ENCODE data around the gene FBXO44. TPM values are rescaled to one million over a fixed set of nuclear protein-coding genes. Genes with fewer than 3 reads are reported as not detected.

FBXO44 gene, protein sequence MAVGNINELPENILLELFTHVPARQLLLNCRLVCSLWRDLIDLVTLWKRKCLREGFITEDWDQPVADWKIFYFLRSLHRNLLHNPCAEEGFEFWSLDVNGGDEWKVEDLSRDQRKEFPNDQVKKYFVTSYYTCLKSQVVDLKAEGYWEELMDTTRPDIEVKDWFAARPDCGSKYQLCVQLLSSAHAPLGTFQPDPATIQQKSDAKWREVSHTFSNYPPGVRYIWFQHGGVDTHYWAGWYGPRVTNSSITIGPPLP
- 7.5 and 17.2 TPM in 2 replicates for total RNA-seq

DNA sequence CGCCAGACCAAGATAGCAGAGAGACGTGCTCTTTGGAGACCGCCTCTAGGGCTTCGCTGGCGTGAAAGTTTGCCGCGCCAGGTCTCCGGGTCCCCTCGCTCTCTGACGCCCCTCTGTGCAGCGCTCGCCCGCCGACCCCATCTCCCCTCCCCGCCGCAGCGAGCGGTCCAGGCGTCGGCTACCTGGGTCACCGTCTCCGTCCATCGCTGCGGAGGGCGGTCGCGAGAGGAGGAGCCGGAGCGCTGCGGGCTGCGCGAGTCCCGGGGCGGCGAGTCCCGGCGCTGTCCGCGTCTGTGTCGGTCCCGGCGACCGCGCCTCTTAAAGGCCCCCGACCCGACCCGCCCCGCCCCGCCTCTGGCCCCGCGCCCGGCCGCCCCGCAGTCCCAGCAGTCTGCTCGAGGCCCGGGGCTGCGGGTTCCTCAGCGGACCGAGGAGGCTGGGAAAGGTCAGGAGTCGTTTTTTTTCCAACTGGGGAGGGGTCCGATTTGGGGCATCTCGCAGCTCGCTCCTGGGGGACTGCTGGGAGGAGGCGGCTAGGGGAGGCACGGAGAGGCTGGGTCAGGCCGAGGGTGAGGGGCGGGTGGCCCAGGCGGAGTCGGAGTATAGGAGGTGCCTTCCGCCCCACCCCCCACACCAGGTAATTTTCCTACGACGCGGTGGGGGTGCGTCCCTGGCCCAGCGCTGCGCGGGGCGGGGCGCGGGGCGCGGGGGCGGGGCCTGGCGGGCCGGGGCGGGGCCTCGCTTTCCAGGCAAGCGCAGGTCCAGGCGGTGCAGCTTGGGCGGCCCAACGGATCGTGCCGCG, at the start of gene FBXO44, which contains the start of gene FBXO2:
Gene FBXO44, plus strand, starts transcription at position 741 of the 802 bp plus-strand sequence. CDS start 959 bp downstream, outside the sequence.
Gene FBXO2, minus strand, starts transcription at position 293 of the 802 bp plus-strand sequence. Its CDS starts 89 bp downstream, at position 204.

DNA sequence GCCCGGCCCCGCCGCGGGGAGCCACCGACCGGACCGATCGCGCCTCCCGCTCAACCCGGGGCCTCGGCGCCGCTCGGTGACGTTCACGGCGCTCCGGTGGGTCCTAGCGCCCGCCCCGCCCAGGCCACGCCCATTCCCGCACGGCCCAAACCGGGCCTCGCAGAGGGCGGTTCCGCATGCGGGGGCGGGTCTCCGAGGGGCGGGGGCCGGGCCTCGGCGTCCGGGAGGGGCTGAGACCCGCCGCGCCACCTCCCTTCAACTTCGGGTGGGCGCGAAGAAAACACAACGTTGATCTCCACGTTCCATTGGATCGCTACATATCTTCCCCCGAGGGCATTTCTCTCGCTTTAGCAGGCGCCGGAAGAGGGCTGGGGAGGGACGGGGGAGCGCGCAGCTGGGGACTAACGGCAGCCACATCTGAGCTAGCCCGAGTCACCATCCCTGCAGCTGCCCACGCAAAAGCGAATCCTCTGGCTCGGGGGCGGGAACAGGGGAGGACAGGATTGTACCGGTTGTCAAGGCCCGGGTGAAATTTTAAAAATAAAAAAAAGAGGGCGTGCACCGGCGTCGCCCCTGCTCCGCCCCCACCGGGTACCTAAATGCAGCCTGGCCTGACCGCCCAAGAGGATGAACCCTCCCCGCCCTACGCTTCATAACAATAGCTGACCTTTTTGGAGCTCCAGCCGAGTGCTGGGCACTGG, 26.5 kb downstream of the FBXO44 start, which contains the start of gene MAD2L2:
Gene MAD2L2, minus strand, starts transcription at position 78 of the 701 bp plus-strand sequence. CDS start 547 bp downstream, outside the sequence.

DNA sequence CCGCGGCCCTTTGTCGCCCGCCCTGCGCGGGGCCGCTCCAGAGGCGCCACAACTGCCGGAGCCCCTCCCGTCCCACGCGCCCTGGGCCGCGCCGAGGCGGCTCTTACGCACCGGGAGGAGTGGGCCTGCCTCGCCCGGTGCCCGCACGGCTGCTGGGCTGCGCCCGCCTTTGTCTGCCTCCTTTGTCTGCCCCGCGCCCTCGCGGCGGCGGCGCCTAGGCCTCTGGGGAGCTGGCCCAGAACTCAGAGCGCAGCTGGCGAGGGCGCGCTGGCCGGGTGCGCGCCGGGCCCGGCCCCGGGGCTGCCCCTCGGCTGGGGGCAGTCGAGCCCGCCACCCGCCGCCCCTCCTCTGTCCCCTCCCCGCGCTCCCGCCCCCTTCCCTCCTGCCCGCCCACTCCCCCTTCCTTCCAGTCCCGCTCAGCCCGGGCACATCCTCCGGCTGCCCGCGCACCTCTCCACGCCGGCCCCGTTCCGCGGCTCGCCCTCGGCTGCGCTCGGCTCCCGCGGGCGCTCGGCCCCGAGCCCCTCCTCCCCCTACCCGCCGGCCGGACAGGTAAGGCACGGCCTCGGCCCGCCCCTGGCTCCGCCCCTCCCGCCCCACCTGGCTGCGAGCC, 36.7 kb downstream of the FBXO44 start, which contains the start of gene DRAXIN:
Gene DRAXIN, plus strand, starts transcription at position 409 of the 613 bp plus-strand sequence. CDS start 14,549 bp downstream, outside the sequence.

Other genes starting within 250 kb of the FBXO44 start
- 2.0 TPM in 1 of 2 replicates, not detected in the other for gene DISP3, start 175.7 kb upstream of the FBXO44 start, total RNA-seq
- gene FBXO2, start 448 bp upstream of the FBXO44 start, total RNA-seq, result 27.0 and 65.7 TPM in 2 replicates
- gene FBXO6, start 9.3 kb downstream of the FBXO44 start, total RNA-seq, result 11.0 and 16.4 TPM in 2 replicates
- 36.7 and 58.8 TPM in 2 replicates for gene MAD2L2, start 26.3 kb downstream of the FBXO44 start, total RNA-seq
- gene DRAXIN, start 36.8 kb downstream of the FBXO44 start, total RNA-seq, result under 0.01 TPM in 2 replicates
- 55.7 and 72.8 TPM in 2 replicates for gene AGTRAP, start 81.3 kb downstream of the FBXO44 start, total RNA-seq
- gene C1orf167, start 107.3 kb downstream of the FBXO44 start, total RNA-seq, result 0.07 TPM in 1 of 2 replicates, not detected in the other
- gene MTHFR, start 151.1 kb downstream of the FBXO44 start, total RNA-seq, result 18.8 and 25.1 TPM in 2 replicates
- 5.5 and 7.4 TPM in 2 replicates for gene CLCN6, start 151.3 kb downstream of the FBXO44 start, total RNA-seq
- gene NPPA, start 192.9 kb downstream of the FBXO44 start, total RNA-seq, result not detected in 2 replicates
- not detected in 2 replicates for gene NPPB, start 204.1 kb downstream of the FBXO44 start, total RNA-seq